Astrocyte (in vitro differentiated cells and primary cell): Measurements from ENCODE around the gene ELP2.

Experiments used
- CTCF ChIP-seq: IDR thresholded peaks from 2 replicates; pipeline ENCODE4 v1.5.1; 2011; ENCODE audit warnings: low read depth, mild to moderate bottlenecking, inconsistent platforms, low read length, moderate library complexity; ENCODE audit not compliant: insufficient read depth
- EZH2 ChIP-seq: IDR thresholded peaks from 2 replicates; pipeline ENCODE4 v1.6.1; 2012; ENCODE audit warnings: mild to moderate bottlenecking, low read length, inconsistent platforms; ENCODE audit not compliant: insufficient read depth

GRCh38 chr18:36089001-36089400 lies 40.7 kb upstream of the ELP2 start:
- no peak for TF ChIP-seq CTCF
- no peak for TF ChIP-seq EZH2
